ENCODE results near the gene SAG. TPM values are rescaled to one million over a fixed set of nuclear protein-coding genes. Genes with fewer than 3 reads are reported as not detected.

SAG gene
- total RNA-seq, 1 experiment from 2014 or later = not detected

Other genes with a start within 250 kb of the SAG start
- gene INPP5D, start 247.5 kb upstream of the SAG start, total RNA-seq (2021; ENCODE audit: unreplicated experiment) = 0.39 TPM
- 52.3 TPM for gene ATG16L1, start 56.1 kb upstream of the SAG start, total RNA-seq (2021; ENCODE audit: unreplicated experiment)
- gene DGKD, start 46.7 kb downstream of the SAG start, total RNA-seq (2021; ENCODE audit: unreplicated experiment) = 89.0 TPM

Measured in Panc1 (cell line).